NCI-H187 (cell line): ENCODE results near the gene PLCH1.

Experiments used
- DNase-seq, 2 experiments: peaks; one replicate each; lab custom pipeline; 2025; lab: John Stamatoyannopoulos, UW

PLCH1 gene

GRCh38 chr3:155528579-155528978, 216.3 kb downstream of the PLCH1 start:
- DNase-seq: no peak

GRCh38 chr3:155525324-155525833, 219.5 kb downstream of the PLCH1 start:
- DNase-seq: no peak

GRCh38 chr3:155520463-155520862, 224.4 kb downstream of the PLCH1 start:
- no peak for DNase-seq

- DNase-seq: no peak
Observed at GRCh38 chr3:155519078-155519477, 225.8 kb downstream of the PLCH1 start.

- DNase-seq: no peak
Observed at GRCh38 chr3:155517903-155518302, 227.0 kb downstream of the PLCH1 start.

- DNase-seq: no peak
Observed at GRCh38 chr3:155516439-155516838, 228.4 kb downstream of the PLCH1 start.

- DNase-seq: no peak
Observed at GRCh38 chr3:155512867-155513261, 232.0 kb downstream of the PLCH1 start.

GRCh38 chr3:155512175-155512866, 232.6 kb downstream of the PLCH1 start:
- DNase-seq: no peak

GRCh38 chr3:155504682-155505081, 240.2 kb downstream of the PLCH1 start:
- peak in 1 of 2 experiments; percentile 15 for DNase-seq

- DNase-seq: no peak
Observed at GRCh38 chr3:155502630-155503029, 242.2 kb downstream of the PLCH1 start.

GRCh38 chr3:155500194-155500818, 244.6 kb downstream of the PLCH1 start:
- no peak for DNase-seq

- no peak for DNase-seq
Observed at GRCh38 chr3:155497930-155498647, 246.8 kb downstream of the PLCH1 start.

GRCh38 chr3:155496206-155496605, 248.7 kb downstream of the PLCH1 start:
- DNase-seq: no peak

GRCh38 chr3:155495387-155495786, 249.5 kb downstream of the PLCH1 start:
- no peak for DNase-seq

- no peak for DNase-seq
Observed at GRCh38 chr3:155494332-155494731, 250.5 kb downstream of the PLCH1 start.

- DNase-seq: no peak
Observed at GRCh38 chr3:155492841-155493240, 252.0 kb downstream of the PLCH1 start.

GRCh38 chr3:155491696-155492095, 253.2 kb downstream of the PLCH1 start:
- DNase-seq: no peak

- no peak for DNase-seq
Observed at GRCh38 chr3:155488671-155489070, 256.2 kb downstream of the PLCH1 start.

GRCh38 chr3:155485897-155486296, 259.0 kb downstream of the PLCH1 start:
- DNase-seq: no peak

GRCh38 chr3:155481591-155481990, 263.3 kb downstream of the PLCH1 start:
- no peak for DNase-seq

GRCh38 chr3:155481089-155481488, 263.8 kb downstream of the PLCH1 start:
- no peak for DNase-seq

- DNase-seq: no peak
Observed at GRCh38 chr3:155465664-155466063, 279.2 kb downstream of the PLCH1 start.

- no peak for DNase-seq
Observed at GRCh38 chr3:155462672-155463071, 282.2 kb downstream of the PLCH1 start.
